WTC11 (cell line): ENCODE measurements around the gene ECM1. TPM values are rescaled to one million over a fixed set of nuclear protein-coding genes. Genes with fewer than 3 reads are reported as not detected.

Experiments
- ATAC-seq: fragments of 200-7000 bp; cut with Tn5 transposase; 2 replicates; pipeline ENCODE4 v1.10.0; 2021; ENCODE audit warnings: mild to moderate bottlenecking, moderate library complexity
- CTCF ChIA-PET: fragments of 300-600 bp; sonication (Branson Sonifier 250); formaldehyde crosslinking; loops from one replicate; lab custom pipeline; 2021; ENCODE audit warnings: antibody characterized with exemption; lab: Charles Lee
- POLR2A ChIA-PET: fragments of 350-600 bp; sonication (Branson Sonifier 250); formaldehyde crosslinking; loops from one replicate; lab custom pipeline; 2021; ENCODE audit warnings: antibody characterized with exemption; lab: Charles Lee
- DNase-seq: peaks from one replicate; pipeline ENCODE4 v3.0.0; 2021; ENCODE audit warnings: low spot score
- H3K27ac Mint-ChIP-seq: 2 replicates; pipeline ENCODE4 v1.8.0; 2021; ENCODE audit warnings: mixed read lengths
- H3K27me3 Mint-ChIP-seq: 2 replicates; pipeline ENCODE4 v1.8.0; 2021; ENCODE audit warnings: low read depth, mild to moderate bottlenecking, moderate library complexity, mixed read lengths
- H3K36me3 Mint-ChIP-seq: 2 replicates; pipeline ENCODE4 v1.8.0; 2021; ENCODE audit warnings: mixed read lengths
- H3K4me1 Mint-ChIP-seq: 2 replicates; pipeline ENCODE4 v1.8.0; 2022; ENCODE audit warnings: mixed read lengths
- H3K4me3 Mint-ChIP-seq: 2 replicates; pipeline ENCODE4 v1.8.0; 2021; ENCODE audit warnings: mild to moderate bottlenecking, moderate library complexity, mixed read lengths
- H3K9me3 Mint-ChIP-seq: 2 replicates; pipeline ENCODE4 v1.8.0; 2021; ENCODE audit warnings: mixed read lengths
- ATF6 ChIP-seq: sonication (generic); formaldehyde crosslinking; IDR thresholded peaks from 2 replicates; pipeline ENCODE4 v1.8.1; 2023; ENCODE audit warnings: mild to moderate bottlenecking, missing genetic modification reagents
- CDX4 ChIP-seq: fragments of 250-450 bp; sonication (Bioruptor Pico); IDR thresholded peaks from 2 replicates; pipeline ENCODE4 v1.9.0; 2021; ENCODE audit warnings: moderate library complexity, mild to moderate bottlenecking, inconsistent platforms, borderline replicate concordance
- CREM ChIP-seq: sonication (generic); formaldehyde crosslinking; IDR thresholded peaks from 2 replicates; pipeline ENCODE4 v1.8.1; 2022; ENCODE audit warnings: mild to moderate bottlenecking, missing genetic modification reagents, moderate library complexity
- CTCF ChIP-seq: fragments of 200-600 bp; IDR thresholded peaks from 2 replicates; pipeline ENCODE4 v1.8.0; 2022; ENCODE audit warnings: antibody characterized with exemption
- ETV6 ChIP-seq: sonication (generic); formaldehyde crosslinking; IDR thresholded peaks from 2 replicates; pipeline ENCODE4 v1.8.1; 2022; ENCODE audit warnings: mild to moderate bottlenecking, missing genetic modification reagents
- FOXJ3 ChIP-seq: sonication (generic); formaldehyde crosslinking; IDR thresholded peaks from 2 replicates; pipeline ENCODE4 v1.9.0; 2021; ENCODE audit warnings: missing genetic modification reagents, mild to moderate bottlenecking, borderline replicate concordance
- FOXP4 ChIP-seq: sonication (generic); formaldehyde crosslinking; IDR thresholded peaks from 2 replicates; pipeline ENCODE4 v1.8.0; 2022; ENCODE audit warnings: mild to moderate bottlenecking, missing genetic modification reagents
- JAZF1 ChIP-seq: fragments of 250-450 bp; sonication (Bioruptor Pico); IDR thresholded peaks from 2 replicates; pipeline ENCODE4 v1.9.0; 2021; ENCODE audit warnings: moderate library complexity, mild to moderate bottlenecking, inconsistent platforms
- MYBL2 ChIP-seq: sonication (generic); formaldehyde crosslinking; IDR thresholded peaks from 2 replicates; pipeline ENCODE4 v1.8.1; 2023; ENCODE audit warnings: mild to moderate bottlenecking, moderate library complexity, missing genetic modification reagents
- NR3C1 ChIP-seq: sonication (generic); formaldehyde crosslinking; conservative IDR thresholded peaks from 2 replicates; pipeline ENCODE4 v1.8.1; 2023; ENCODE audit warnings: low read depth, mild to moderate bottlenecking, missing genetic modification reagents
- PREB ChIP-seq: sonication (generic); formaldehyde crosslinking; IDR thresholded peaks from 2 replicates; pipeline ENCODE4 v1.8.1; 2022; ENCODE audit warnings: mild to moderate bottlenecking, missing genetic modification reagents, moderate library complexity, borderline replicate concordance
- RELA ChIP-seq: sonication (generic); formaldehyde crosslinking; IDR thresholded peaks from 2 replicates; pipeline ENCODE4 v1.8.1; 2022; ENCODE audit warnings: missing genetic modification reagents, mild to moderate bottlenecking, borderline replicate concordance
- RORB ChIP-seq: fragments of 250-450 bp; sonication (Bioruptor Pico); IDR thresholded peaks from 2 replicates; pipeline ENCODE4 v1.9.0; 2021; ENCODE audit warnings: mild to moderate bottlenecking
- TEAD1 ChIP-seq: sonication (generic); formaldehyde crosslinking; IDR thresholded peaks from 2 replicates; pipeline ENCODE4 v1.8.0; 2022; ENCODE audit warnings: mild to moderate bottlenecking, missing genetic modification reagents
- TEAD4 ChIP-seq: sonication (generic); formaldehyde crosslinking; IDR thresholded peaks from 2 replicates; pipeline ENCODE4 v1.8.0; 2022; ENCODE audit warnings: mild to moderate bottlenecking, missing genetic modification reagents
- ZNF317 ChIP-seq: sonication (generic); formaldehyde crosslinking; IDR thresholded peaks from 2 replicates; pipeline ENCODE4 v1.8.1; 2023; ENCODE audit warnings: low read depth, mild to moderate bottlenecking, moderate library complexity, missing genetic modification reagents, borderline replicate concordance
- ZNF396 ChIP-seq: fragments of 250-450 bp; sonication (Bioruptor Pico); IDR thresholded peaks from 2 replicates; pipeline ENCODE4 v1.8.0; 2021; ENCODE audit warnings: mild to moderate bottlenecking, moderate library complexity, borderline replicate concordance
- total RNA-seq: library from RNA; stranded (reverse); gene quantifications from 3 replicates; pipeline ENCODE4 v1.2.3, GENCODE V29; 2021

The ECM1 gene
- total RNA-seq, 1 experiment from 2014 or later, result 1.6 TPM

GRCh38 chr1:150479927-150480352 is 28.0 kb upstream of the ECM1 start:
- no peaks in the 10 kb centered on the region for H3K4me1 Mint-ChIP-seq
- peaks cover 11% of the 10 kb centered on the region; the same call in 1 of the 2 replicates for H3K27me3 Mint-ChIP-seq
- ATAC-seq (no peak), DNase-seq (no peak)
- H3K4me3 Mint-ChIP-seq, result no peak overlapping the region
- H3K36me3 Mint-ChIP-seq, result no peaks in the 10 kb centered on the region
- H3K27ac Mint-ChIP-seq, result no peak overlapping the region
- POLR2A ChIA-PET, result no interaction called here
- CTCF ChIA-PET, result interaction anchor here (0.7 kb wide), 1 partner anchor 58 kb away, joined by 3 read pairs; no protein-coding TSS in a partner anchor
- no peaks in the 10 kb centered on the region for H3K9me3 Mint-ChIP-seq
- TF ChIP-seq JAZF1 (CRISPR knock-in tag) (no peak), TEAD1 (CRISPR knock-in tag) (no peak)

- ChIA-PET POLR2A (no interaction called here), CTCF (interaction anchor here (0.7 kb wide), 1 partner anchor 76 kb away, joined by 3 read pairs; no protein-coding TSS in a partner anchor)
- H3K4me3 Mint-ChIP-seq, result no peak overlapping the region
- H3K4me1 Mint-ChIP-seq, result peaks cover 5% of the 10 kb centered on the region; the same call in 1 of the 2 replicates
- no peaks in the 10 kb centered on the region for H3K9me3 Mint-ChIP-seq
- peaks cover 8% of the 10 kb centered on the region for H3K36me3 Mint-ChIP-seq
- no peak for ATAC-seq
- TF ChIP-seq PREB (CRISPR knock-in tag) (no peak), ATF6 (CRISPR knock-in tag) (no peak), RELA (no peak), FOXP4 (CRISPR knock-in tag) (no peak), ZNF317 (CRISPR knock-in tag) (no peak), MYBL2 (CRISPR knock-in tag) (no peak), NR3C1 (CRISPR knock-in tag) (no peak), FOXJ3 (CRISPR knock-in tag) (no peak), CTCF (no peak), CDX4 (CRISPR knock-in tag) (no peak), ETV6 (CRISPR knock-in tag) (no peak), CREM (CRISPR knock-in tag) (no peak), RORB (CRISPR knock-in tag) (no peak), ZNF396 (no peak), TEAD4 (no peak)
- H3K27me3 Mint-ChIP-seq, result 0 out of 2 replicates have a peak, but pooled peaks cover under 1% of the 10 kb centered on the region
- DNase-seq, result no peak
- H3K27ac Mint-ChIP-seq, result no peak overlapping the region
Measured at GRCh38 chr1:150484431-150484830, 23.5 kb upstream of the ECM1 start.
